Breast epithelium (tissue), 4 donors: ENCODE measurements around the gene FSTL4. TPM values are rescaled to one million over a fixed set of nuclear protein-coding genes. Genes with fewer than 3 reads are reported as not detected.

Experiments used
- DNase-seq, 2 donors: peaks; one replicate each; pipeline ENCODE4 v3.0.0-alpha.2; 2019; ENCODE audit warnings: low spot score in 2 of 2
- H3K27ac ChIP-seq, 2 donors: fragments of 200-600 bp; sonication (generic) in 1 of 2; one replicate each; pipeline ENCODE4 v1.5.1; 2016 to 2019; ENCODE audit warnings: mild to moderate bottlenecking in 1 of 2
- H3K27me3 ChIP-seq, 2 donors: fragments of 200-600 bp; sonication (generic) in 1 of 2; one replicate each; pipeline versions ENCODE4 v1.5.1 to v1.6.0; 2017 to 2019; ENCODE audit warnings: control low read depth in 1 of 2, mild to moderate bottlenecking in 1 of 2
- H3K36me3 ChIP-seq: fragments of 200-600 bp; one replicate; pipeline ENCODE4 v1.5.1; 2019
- H3K4me1 ChIP-seq, 2 donors: fragments of 200-600 bp; sonication (generic); one replicate each; pipeline ENCODE4 v1.5.1; 2016 to 2019; ENCODE audit warnings: control low read depth in 1 of 2
- H3K4me3 ChIP-seq, 3 donors: fragments of 200-600 bp; sonication (generic); 1 replicate in 2 of 3; 2 replicates in 1 of 3; pipeline ENCODE4 v1.5.1; 2016 to 2019; ENCODE audit warnings: mild to moderate bottlenecking in 3 of 3, moderate library complexity in 2 of 3
- H3K9me3 ChIP-seq, 2 donors: fragments of 200-600 bp; sonication (generic) in 1 of 2; one replicate each; pipeline ENCODE4 v1.5.1; 2016 to 2019; ENCODE audit warnings: control low read depth in 1 of 2
- CTCF ChIP-seq, 3 donors: fragments of 450-650 bp; IDR thresholded peaks; one replicate each; pipeline ENCODE4 v1.5.1; 2016 to 2017; ENCODE audit warnings: antibody characterized with exemption in 3 of 3, mild to moderate bottlenecking in 3 of 3, moderate library complexity in 3 of 3
- POLR2A ChIP-seq: fragments of 450-650 bp; IDR thresholded peaks from one replicate; pipeline ENCODE4 v1.6.1; 2016; ENCODE audit warnings: antibody characterized with exemption, mild to moderate bottlenecking, moderate library complexity
- POLR2AphosphoS5 ChIP-seq, 3 donors: sonication (generic); formaldehyde crosslinking; IDR thresholded peaks; one replicate each; pipeline ENCODE4 v1.6.1; 2017; ENCODE audit warnings: antibody characterized with exemption in 3 of 3
- intact Hi-C: fragments of 100-400 bp; cut with DNase I; formaldehyde crosslinking; loops from one replicate; pipeline ENCODE4 v1.15.1; 2023; ENCODE audit warnings: low total_unique reads
- total RNA-seq, 3 donors: library from RNA; depleted of rRNA; stranded (reverse); fragments of >200 nt; gene quantifications; one replicate each; pipeline ENCODE4 v1.1.0, GENCODE V29; 2016

The FSTL4 gene
- total RNA-seq, 3 donors from 2014 or later, result 0.16 to 0.98 (median 0.88) TPM

DNA sequence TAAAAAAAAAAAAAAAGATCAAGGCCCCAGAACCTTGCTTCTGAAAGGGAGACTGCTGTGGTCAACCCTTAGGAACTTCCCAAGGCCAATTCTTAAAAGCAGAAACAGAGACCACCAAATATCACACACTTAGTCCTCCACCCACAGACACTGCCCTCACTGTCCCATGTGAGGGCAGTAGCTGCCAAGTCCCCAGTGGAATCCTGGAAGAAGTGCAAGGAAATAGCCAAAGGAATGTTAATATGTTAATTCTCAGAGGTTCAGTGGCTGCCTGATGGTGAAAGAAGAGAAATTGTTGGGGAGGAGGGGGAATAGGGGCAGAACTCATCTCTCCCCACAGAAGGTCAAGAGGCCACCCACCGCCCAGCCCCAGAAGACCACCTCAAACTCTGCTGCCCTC lies 23.1 kb downstream of the FSTL4 start:
- TF ChIP-seq POLR2AphosphoS5 (IDR thresholded peaks at IDR 0.05) (no peak), CTCF (IDR thresholded peaks at IDR 0.05) (no peak), POLR2A (no peak)
- intact Hi-C loops, result no loop called here
- Histone ChIP-seq H3K27ac (no peak overlapping the region), H3K4me3 (no peak overlapping the region), H3K4me1 (no peaks in the 10 kb centered on the region), H3K36me3 (no peaks in the 10 kb centered on the region), H3K27me3 (no peaks in the 10 kb centered on the region), H3K9me3 (no peaks in the 10 kb centered on the region)
- DNase-seq, result no peak

DNA sequence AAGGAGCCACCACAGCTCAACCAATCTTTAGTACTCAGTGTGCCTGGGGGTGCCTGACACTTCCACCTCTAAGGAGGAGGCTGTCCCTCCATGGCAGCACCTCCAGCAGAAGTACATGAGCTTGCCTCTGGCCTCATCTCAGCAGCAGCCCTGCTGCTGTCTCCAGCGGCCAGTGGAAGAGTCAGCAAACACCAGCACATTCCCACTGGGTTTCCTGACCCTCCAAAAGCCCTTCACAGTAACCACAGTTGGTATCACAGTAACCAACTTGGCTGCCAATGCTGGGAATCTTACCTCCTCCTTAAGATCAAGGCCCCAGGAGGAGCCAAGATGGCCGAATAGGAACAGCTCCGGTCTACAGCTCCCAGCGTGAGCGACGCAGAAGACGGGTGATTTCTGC lies 29.4 kb downstream of the FSTL4 start:
- DNase-seq, result no peak
- Histone ChIP-seq H3K4me3 (no peak overlapping the region), H3K36me3 (no peaks in the 10 kb centered on the region), H3K4me1 (no peaks in the 10 kb centered on the region), H3K27ac (no peak overlapping the region), H3K9me3 (no peaks in the 10 kb centered on the region), H3K27me3 (no peaks in the 10 kb centered on the region)
- TF ChIP-seq POLR2A (no peak), POLR2AphosphoS5 (IDR thresholded peaks at IDR 0.05) (no peak), CTCF (IDR thresholded peaks at IDR 0.05) (no peak)
- intact Hi-C loops, result no loop called here

- H3K4me3 ChIP-seq, result no peak overlapping the region
- no peak for TF ChIP-seq POLR2A
- TF ChIP-seq CTCF (IDR thresholded peaks at IDR 0.05), result no peak
- no peak for TF ChIP-seq POLR2AphosphoS5 (IDR thresholded peaks at IDR 0.05)
- H3K9me3 ChIP-seq, result no peaks in the 10 kb centered on the region
- intact Hi-C loops, result no loop called here
- DNase-seq, result no peak
- H3K27ac ChIP-seq, result no peak overlapping the region
- H3K27me3 ChIP-seq, result no peaks in the 10 kb centered on the region
- H3K4me1 ChIP-seq, result no peaks in the 10 kb centered on the region
- H3K36me3 ChIP-seq, result no peaks in the 10 kb centered on the region
Measured at GRCh38 chr5:133581918-133582317, 30.4 kb downstream of the FSTL4 start.

GRCh38 chr5:133581348-133581747 lies 31.0 kb downstream of the FSTL4 start:
- Histone ChIP-seq H3K27ac (no peak overlapping the region), H3K9me3 (no peaks in the 10 kb centered on the region), H3K36me3 (no peaks in the 10 kb centered on the region), H3K4me1 (no peaks in the 10 kb centered on the region), H3K4me3 (no peak overlapping the region), H3K27me3 (no peaks in the 10 kb centered on the region)
- intact Hi-C loops, result no loop called here
- DNase-seq, result no peak
- TF ChIP-seq POLR2A (no peak), POLR2AphosphoS5 (IDR thresholded peaks at IDR 0.05) (no peak), CTCF (IDR thresholded peaks at IDR 0.05) (no peak)

DNA sequence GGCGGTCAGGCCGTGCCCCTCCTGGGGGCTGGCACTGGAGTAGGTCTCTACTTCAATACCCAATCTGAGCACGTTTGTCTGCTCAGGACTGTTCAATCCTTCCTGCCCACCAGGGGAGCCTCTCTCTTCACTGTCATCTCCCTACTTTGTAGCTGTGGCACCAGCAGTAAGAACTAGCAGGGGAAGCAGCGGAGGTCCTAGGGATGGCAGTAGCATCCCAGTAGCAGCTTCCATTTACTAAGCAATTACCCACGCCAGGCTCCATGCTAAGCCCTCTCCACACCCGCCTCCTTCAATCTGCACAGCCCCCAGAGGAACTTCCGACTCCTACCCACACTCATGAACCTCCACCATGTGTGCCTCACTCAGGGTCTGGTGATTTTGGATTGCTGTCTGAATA lies 31.7 kb downstream of the FSTL4 start:
- Histone ChIP-seq H3K27ac (no peak overlapping the region), H3K9me3 (no peaks in the 10 kb centered on the region), H3K36me3 (no peaks in the 10 kb centered on the region), H3K4me3 (no peak overlapping the region), H3K27me3 (no peaks in the 10 kb centered on the region), H3K4me1 (no peaks in the 10 kb centered on the region)
- intact Hi-C loops, result no loop called here
- DNase-seq, result no peak
- TF ChIP-seq CTCF (IDR thresholded peaks at IDR 0.05) (no peak), POLR2A (no peak), POLR2AphosphoS5 (IDR thresholded peaks at IDR 0.05) (no peak)
